SK-N-SH (cell line): Measurements from ENCODE around the gene PLCB1.

Experiments used
- CTCF ChIP-seq: fragments of 200-600 bp; sonication (generic); IDR thresholded peaks from 2 replicates; pipeline ENCODE4 v1.6.1; 2017; ENCODE audit warnings: antibody characterized with exemption, mild to moderate bottlenecking, moderate library complexity
- MXI1 ChIP-seq: IDR thresholded peaks from 2 replicates; pipeline ENCODE4 v1.6.1; 2012; ENCODE audit warnings: mild to moderate bottlenecking, low read depth, low read length, improper control_type of control experiment

- TF ChIP-seq CTCF (no peak), MXI1 (no peak)
Observed at GRCh38 chr20:8875586-8875985, 743.5 kb downstream of the PLCB1 start.
